PC-3 (cell line): ENCODE results near the gene KRTAP10-7.

Experiments used
- CTCF ChIP-seq: fragments of 300-600 bp; sonication (generic); conservative IDR thresholded peaks from 2 replicates; pipeline ENCODE4 v1.5.1; 2017; ENCODE audit warnings: antibody characterized with exemption, low read depth, mild to moderate bottlenecking, low read length
- EZH2phosphoT487 ChIP-seq: fragments of 300-600 bp; sonication (generic); IDR thresholded peaks from 2 replicates; pipeline ENCODE4 v1.6.1; 2018; ENCODE audit warnings: mild to moderate bottlenecking, antibody characterized with exemption, low read length, borderline replicate concordance

- TF ChIP-seq CTCF: no peak
- no peak for TF ChIP-seq EZH2phosphoT487
Observed at GRCh38 chr21:44574457-44575306, 25.7 kb upstream of the KRTAP10-7 start.
